Heart left ventricle (tissue), 16 donors: ENCODE measurements around the gene THADA. TPM values are rescaled to one million over a fixed set of nuclear protein-coding genes. Genes with fewer than 3 reads are reported as not detected.
A peak's percentile ranks its signal among the peaks of the same experiment; 100 is the strongest.

Experiments used
- ATAC-seq, 4 donors: fragments of 200-7000 bp; cut with Tn5 transposase; one replicate each; pipeline ENCODE4 v1.9.1; 2020 to 2022; ENCODE audit warnings: moderate library complexity in 4 of 4, mild to moderate bottlenecking in 3 of 4, moderate number of reproducible peaks in 1 of 4
- DNase-seq, 5 donors: peaks; one replicate each; pipeline ENCODE4 v3.0.0-alpha.2; 2020
- H3K27ac ChIP-seq, 12 donors: fragments of 200-600 bp; sonication (generic) in 4 of 12; one replicate each; pipeline versions ENCODE4 v1.5.0 to v1.8.0; 2016 to 2022; ENCODE audit warnings: mild to moderate bottlenecking in 2 of 12
- H3K27me3 ChIP-seq, 9 donors: fragments of 200-600 bp; sonication (generic) in 2 of 9; one replicate each; pipeline versions ENCODE4 v1.5.1 to v1.8.0; 2016 to 2022; ENCODE audit warnings: mild to moderate bottlenecking in 3 of 9
- H3K36me3 ChIP-seq, 9 donors: fragments of 200-600 bp; sonication (generic) in 2 of 9; one replicate each; pipeline versions ENCODE4 v1.5.0 to v1.8.0; 2018 to 2022; ENCODE audit warnings: mild to moderate bottlenecking in 2 of 9
- H3K4me1 ChIP-seq, 12 donors: fragments of 200-600 bp; sonication (generic) in 4 of 12; one replicate each; pipeline versions ENCODE4 v1.5.0 to v1.8.0; 2016 to 2022; ENCODE audit warnings: mild to moderate bottlenecking in 3 of 12
- H3K4me3 ChIP-seq, 12 donors: fragments of 200-600 bp; sonication (generic) in 4 of 12; one replicate each; pipeline versions ENCODE4 v1.5.0 to v1.8.0; 2017 to 2022; ENCODE audit warnings: mild to moderate bottlenecking in 9 of 12, moderate library complexity in 4 of 12
- H3K9me3 ChIP-seq, 12 donors: fragments of 200-600 bp; sonication (generic) in 4 of 12; one replicate each; pipeline versions ENCODE4 v1.5.0 to v1.8.0; 2016 to 2022; ENCODE audit warnings: mild to moderate bottlenecking in 1 of 12
- POLR2A ChIP-seq, 2 donors: fragments of 450-650 bp; IDR thresholded peaks; one replicate each; pipeline ENCODE4 v1.6.1; 2017; ENCODE audit warnings: antibody characterized with exemption in 2 of 2, mild to moderate bottlenecking in 2 of 2, moderate library complexity in 2 of 2
- WGBS, 4 donors: extraction: QIAGEN DNeasy Blood & Tissue Kit in 2 of 4; methylation state at CpG; one replicate each; pipeline versions ENCODE4 v1.1.5 to v1.1.7; 2013 to 2018; 5-methylcytosine and 5-hydroxymethylcytosine counted together
- intact Hi-C, 10 donors: fragments of 100-400 bp; cut with DNase I; formaldehyde crosslinking; loops; one replicate each; pipeline versions ENCODE4 v1.11.1 to v1.14.2; 2022
- polyA plus RNA-seq, 2 donors: library from polyadenylated mRNA; stranded (reverse); fragments of 200-250 nt; gene quantifications; one replicate each; pipeline ENCODE4 v1.2.3, GENCODE V29; 2013
- total RNA-seq, 9 donors: library from RNA; depleted of rRNA in 2 of 9; stranded (reverse); fragments of >200 nt in 2 of 9; fragmentation: NEBNext Ultra II Directional in 3 of 9; extraction: Animal tissue kit (Norgen Biotek cat#: 25700) in 3 of 9; gene quantifications; one replicate each; pipeline versions ENCODE4 v1.1.0 to v1.2.4, GENCODE V29; 2016 to 2023
- TF ChIP-seq, protein P1 (sequence below), 12 donors: fragments of 200-600 bp; sonication (generic) in 4 of 12; IDR thresholded peaks; one replicate each; pipeline versions ENCODE4 v1.5.0 to v1.8.0; 2018 to 2022; ENCODE audit warnings: antibody characterized with exemption in 12 of 12, mild to moderate bottlenecking in 5 of 12
- donor health status: ischemic (EF 13 %, LVEDD 7.1; RV severe dilation, severe dysfunction).
- donor health status: healthy with polysubstance abuse.
- donor health status: DM: no; HTN: yes; CAD: no.
- donor health status: DM: no; HTN: no; CAD: no.
- donor health status: ischemic (EF 25% LVEDD 6.9; RV normal size, moderate dysfunction).
- donor health status: ischemic (EF 25% LVEDD 5.7; RV mildly dilated, moderate dysfunction).
- donor health status: healthy.
- donor health status: DM: yes; HTN: yes; CAD: no.
- donor health status: ischemic (EF 35%, LVEDD 5.7; RV mildly dilated, moderate dysfunction).
- donor health status: nonischemic (EF 11% LVEDD 7.7; RV severe dilation, severe dysfunction).
- donor health status: DM: yes; HTN: yes; CAD: no.
- donor health status: PGD.
- donor health status: ischemic (EF 29% LVEDD 5.4; RV normal size, mild dysfunction).
- donor health status: nonischemic (EF 23%, LVEDD 6.1; RV moderate dilation, normal function).

The THADA gene
- total and polyA plus RNA-seq, 11 donors: 6.8 to 21.4 (median 13.0) TPM

DNA sequence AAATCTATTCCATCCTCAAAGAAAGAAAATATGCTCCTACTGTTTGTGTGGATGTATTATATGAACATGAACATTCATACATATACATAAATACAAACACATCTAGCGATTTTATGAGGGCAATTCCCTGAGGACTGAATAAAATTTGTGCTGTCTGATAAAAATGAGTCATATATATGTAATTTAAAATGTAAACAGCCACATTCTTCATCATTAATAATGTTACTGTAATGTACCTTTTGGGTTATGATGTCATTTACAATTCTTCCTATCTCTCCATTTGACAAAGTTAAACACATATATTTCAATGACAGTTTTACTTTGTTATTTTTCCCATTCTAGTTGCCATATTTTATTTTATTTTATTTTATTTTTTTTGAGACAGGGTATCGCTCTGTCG is 278.2 kb downstream of the THADA start:
- Histone ChIP-seq H3K27me3 (no peaks in the 10 kb centered on the region), H3K9me3 (no peaks in the 10 kb centered on the region), H3K4me3 (no peak overlapping the region), H3K36me3 (peaks cover 0 to 16% (median 10%) of the 10 kb centered on the region in 9 donors), H3K4me1 (peaks cover 0 to 21% (median 11%) of the 10 kb centered on the region in 12 donors), H3K27ac (no peak overlapping the region)
- DNase-seq (no peak), ATAC-seq (no peak)
- intact Hi-C loops: no loop called here
- WGBS, 4 donors: 83 to 98% (median 98%) methylated on average over 3 of the region's 3 CpGs
- TF ChIP-seq, protein P1, sequence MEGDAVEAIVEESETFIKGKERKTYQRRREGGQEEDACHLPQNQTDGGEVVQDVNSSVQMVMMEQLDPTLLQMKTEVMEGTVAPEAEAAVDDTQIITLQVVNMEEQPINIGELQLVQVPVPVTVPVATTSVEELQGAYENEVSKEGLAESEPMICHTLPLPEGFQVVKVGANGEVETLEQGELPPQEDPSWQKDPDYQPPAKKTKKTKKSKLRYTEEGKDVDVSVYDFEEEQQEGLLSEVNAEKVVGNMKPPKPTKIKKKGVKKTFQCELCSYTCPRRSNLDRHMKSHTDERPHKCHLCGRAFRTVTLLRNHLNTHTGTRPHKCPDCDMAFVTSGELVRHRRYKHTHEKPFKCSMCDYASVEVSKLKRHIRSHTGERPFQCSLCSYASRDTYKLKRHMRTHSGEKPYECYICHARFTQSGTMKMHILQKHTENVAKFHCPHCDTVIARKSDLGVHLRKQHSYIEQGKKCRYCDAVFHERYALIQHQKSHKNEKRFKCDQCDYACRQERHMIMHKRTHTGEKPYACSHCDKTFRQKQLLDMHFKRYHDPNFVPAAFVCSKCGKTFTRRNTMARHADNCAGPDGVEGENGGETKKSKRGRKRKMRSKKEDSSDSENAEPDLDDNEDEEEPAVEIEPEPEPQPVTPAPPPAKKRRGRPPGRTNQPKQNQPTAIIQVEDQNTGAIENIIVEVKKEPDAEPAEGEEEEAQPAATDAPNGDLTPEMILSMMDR (IDR thresholded peaks at IDR 0.05): no peak
- no peak for TF ChIP-seq POLR2A (IDR thresholded peaks at IDR 0.05)

DNA sequence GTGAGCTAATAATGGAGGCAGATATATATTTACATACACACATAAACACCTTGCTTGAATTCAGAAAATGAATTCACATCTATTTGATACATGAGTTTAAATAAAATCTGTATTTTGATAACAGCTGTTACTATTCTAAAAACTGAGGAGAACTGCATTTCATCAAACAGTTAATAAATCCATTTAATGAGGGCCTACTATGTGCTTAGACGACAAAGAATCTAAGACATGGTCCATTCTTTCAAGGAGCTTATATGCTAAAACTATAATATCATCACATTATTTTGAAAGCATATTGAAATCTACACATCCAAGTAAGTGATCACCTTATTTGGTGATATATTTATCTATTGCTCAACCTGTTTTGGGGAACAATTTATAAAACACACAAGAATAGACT is 278.6 kb downstream of the THADA start:
- Histone ChIP-seq H3K4me1 (peaks cover 4 to 26% (median 16%) of the 10 kb centered on the region in 12 donors), H3K27ac (no peak overlapping the region), H3K4me3 (no peak overlapping the region), H3K9me3 (no peaks in the 10 kb centered on the region), H3K27me3 (no peaks in the 10 kb centered on the region), H3K36me3 (peaks cover 0 to 16% (median 10%) of the 10 kb centered on the region in 9 donors)
- DNase-seq: no peak
- ATAC-seq: no peak
- WGBS, 4 donors: 94 to 100% (median 97%) methylated on average over 1 of the region's 1 CpG
- no peak for TF ChIP-seq POLR2A (IDR thresholded peaks at IDR 0.05)
- TF ChIP-seq, protein P1 (IDR thresholded peaks at IDR 0.05): no peak
- intact Hi-C loops: no loop called here

DNA sequence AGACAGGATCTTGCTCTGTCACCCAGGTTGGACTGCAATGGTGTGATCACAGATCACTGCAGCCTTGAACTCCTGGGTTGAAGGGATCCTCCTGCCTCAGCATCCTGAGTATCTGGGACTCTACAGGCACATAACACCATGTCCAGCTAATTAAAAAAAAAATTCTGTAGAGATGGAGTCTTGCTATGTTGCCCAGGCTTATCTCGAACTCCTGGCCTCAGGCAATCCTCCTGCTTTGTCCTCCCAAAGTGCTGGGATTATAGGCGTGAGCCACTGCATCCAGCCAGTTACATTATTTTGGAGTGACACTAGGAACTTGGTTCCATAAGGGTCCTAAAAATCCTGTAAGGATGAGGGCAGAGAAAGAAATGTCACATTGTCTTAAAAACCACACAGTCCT is 280.4 kb downstream of the THADA start:
- H3K4me1 ChIP-seq: peaks cover 4 to 38% (median 22%) of the 10 kb centered on the region in 12 donors

DNA sequence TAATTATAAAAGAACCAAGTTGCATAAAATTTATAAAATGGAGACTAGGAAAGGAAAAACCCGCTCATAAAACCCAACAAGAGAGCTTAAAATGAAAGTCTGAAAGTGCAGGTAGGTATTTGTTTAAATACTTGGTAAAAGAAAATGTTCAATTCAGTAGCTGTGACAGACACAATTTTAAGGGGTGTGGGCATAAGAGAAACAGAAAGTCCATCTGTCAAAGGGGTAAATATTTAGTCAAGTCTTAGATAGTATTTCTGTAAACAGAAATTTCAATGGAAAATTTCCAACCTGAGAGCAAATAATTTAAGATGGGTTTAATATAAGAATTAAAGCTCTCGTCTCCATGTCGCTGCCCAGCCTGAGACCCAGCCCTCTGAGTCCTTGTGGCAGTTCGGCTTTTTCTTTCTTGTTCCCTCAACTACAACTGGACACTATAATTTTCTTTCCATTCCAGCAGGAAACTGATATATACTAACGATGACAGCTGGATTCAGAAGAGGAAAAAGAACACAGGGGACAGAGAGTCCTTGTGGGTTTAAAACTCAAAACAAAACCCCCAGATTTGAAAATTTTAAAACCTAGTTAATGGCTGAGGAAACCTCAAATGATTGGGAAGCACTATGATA is 281.4 kb downstream of the THADA start:
- Histone ChIP-seq H3K4me3 (no peak overlapping the region), H3K27ac (peak overlapping the region in 10 of 12 donors; percentile 9 to 74 (median 42)), H3K27me3 (no peaks in the 10 kb centered on the region), H3K36me3 (peaks cover 0 to 5% (median under 1%) of the 10 kb centered on the region in 9 donors), H3K9me3 (no peaks in the 10 kb centered on the region), H3K4me1 (peaks cover 4 to 38% (median 22%) of the 10 kb centered on the region in 12 donors)
- intact Hi-C loops: loop anchor here in 1 of 10 donors (5.0 kb wide), 1 partner anchor 37 kb away; no protein-coding TSS in a partner anchor
- ATAC-seq (no peak), DNase-seq (no peak)
- TF ChIP-seq, protein P1 (IDR thresholded peaks at IDR 0.05): no peak
- TF ChIP-seq POLR2A (IDR thresholded peaks at IDR 0.05): no peak
- WGBS, 4 donors: 74 to 78% (median 76%) methylated on average over 5 of the region's 5 CpGs

More for the DNA sequence above, 280.4 kb downstream of the THADA start:
- Histone ChIP-seq H3K27me3 (no peaks in the 10 kb centered on the region), H3K4me3 (no peak overlapping the region), H3K9me3 (no peaks in the 10 kb centered on the region), H3K36me3 (peaks cover 0 to 14% (median 10%) of the 10 kb centered on the region in 9 donors), H3K27ac (no peak overlapping the region)
- DNase-seq (peak in 1 of 5 donors; percentile 2), ATAC-seq (no peak)
- 98 to 100% (median 100%) methylated on average over 2 of the region's 2 CpGs for WGBS, 4 donors
- intact Hi-C loops: no loop called here
- TF ChIP-seq POLR2A (IDR thresholded peaks at IDR 0.05): no peak
- TF ChIP-seq, protein P1 (IDR thresholded peaks at IDR 0.05): no peak
